GM12891 (cell line): ENCODE results near the gene SOAT1.
"Not testable (repeated sequence)": the region's sequence is repeated elsewhere in the genome, so short reads cannot be mapped to it uniquely, and the experiment has no call there.

Experiments
- POLR2A ChIP-seq: IDR thresholded peaks from 2 replicates; pipeline ENCODE4 v1.6.1; 2011; ENCODE audit warnings: low read depth, low read length, control low read depth
- POLR2AphosphoS5 ChIP-seq: IDR thresholded peaks from 2 replicates; pipeline ENCODE4 v1.6.1; 2011; ENCODE audit warnings: low read depth, low read length, control low read depth
- POU2F2 ChIP-seq: IDR thresholded peaks from 2 replicates; pipeline ENCODE4 v1.6.1; 2011; ENCODE audit warnings: low read depth, mild to moderate bottlenecking, control low read depth, low read length, moderate library complexity
- SPI1 ChIP-seq: IDR thresholded peaks from 2 replicates; pipeline ENCODE4 v1.6.1; 2011; ENCODE audit warnings: low read depth, low read length, control low read depth
- TAF1 ChIP-seq: IDR thresholded peaks from 2 replicates; pipeline ENCODE4 v1.6.1; 2011; ENCODE audit warnings: low read depth, low read length, control low read depth

- TF ChIP-seq POLR2AphosphoS5, POLR2A, SPI1, TAF1, POU2F2: not testable (repeated sequence)
Measured at GRCh38 chr1:179245426-179245825, 48.2 kb upstream of the SOAT1 start.
